ENCODE data around the gene PRR20G.

Gene PRR20G

DNA sequence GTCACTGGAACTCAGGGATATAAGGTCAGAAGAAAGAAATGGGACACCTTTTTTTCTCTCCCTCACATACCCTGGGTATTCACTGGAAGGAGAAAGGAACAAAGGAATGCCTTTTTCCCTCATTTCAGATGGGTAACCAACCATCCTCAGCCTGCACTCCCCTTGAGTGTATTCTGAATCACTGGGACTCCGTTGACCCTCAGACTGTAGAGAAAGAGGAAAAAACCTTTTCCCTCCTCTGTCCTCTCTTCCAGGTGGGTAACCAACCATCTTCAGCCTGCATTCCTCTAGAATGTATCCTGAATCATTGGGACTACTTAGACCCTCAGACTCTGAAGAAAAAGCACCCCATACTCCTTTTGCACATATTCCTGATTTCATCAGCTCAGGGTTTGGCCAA, 11.4 kb downstream of the PRR20G start:
- no peak for DNase-seq
- Mint-ChIP-seq H3K36me3 (ENCODE audit: low read depth) (no peaks in the 10 kb centered on the region), H3K4me1 (no peaks in the 10 kb centered on the region), H3K4me3 (no peak overlapping the region), H3K27me3 (ENCODE audit: low read depth, poor library complexity) (peaks cover 23% of the 10 kb centered on the region), H3K9me3 (peaks cover 26% of the 10 kb centered on the region), H3K27ac (no peak overlapping the region)
- TF ChIP-seq, protein P1, sequence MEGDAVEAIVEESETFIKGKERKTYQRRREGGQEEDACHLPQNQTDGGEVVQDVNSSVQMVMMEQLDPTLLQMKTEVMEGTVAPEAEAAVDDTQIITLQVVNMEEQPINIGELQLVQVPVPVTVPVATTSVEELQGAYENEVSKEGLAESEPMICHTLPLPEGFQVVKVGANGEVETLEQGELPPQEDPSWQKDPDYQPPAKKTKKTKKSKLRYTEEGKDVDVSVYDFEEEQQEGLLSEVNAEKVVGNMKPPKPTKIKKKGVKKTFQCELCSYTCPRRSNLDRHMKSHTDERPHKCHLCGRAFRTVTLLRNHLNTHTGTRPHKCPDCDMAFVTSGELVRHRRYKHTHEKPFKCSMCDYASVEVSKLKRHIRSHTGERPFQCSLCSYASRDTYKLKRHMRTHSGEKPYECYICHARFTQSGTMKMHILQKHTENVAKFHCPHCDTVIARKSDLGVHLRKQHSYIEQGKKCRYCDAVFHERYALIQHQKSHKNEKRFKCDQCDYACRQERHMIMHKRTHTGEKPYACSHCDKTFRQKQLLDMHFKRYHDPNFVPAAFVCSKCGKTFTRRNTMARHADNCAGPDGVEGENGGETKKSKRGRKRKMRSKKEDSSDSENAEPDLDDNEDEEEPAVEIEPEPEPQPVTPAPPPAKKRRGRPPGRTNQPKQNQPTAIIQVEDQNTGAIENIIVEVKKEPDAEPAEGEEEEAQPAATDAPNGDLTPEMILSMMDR (IDR thresholded peaks at IDR 0.05): no peak

DNA sequence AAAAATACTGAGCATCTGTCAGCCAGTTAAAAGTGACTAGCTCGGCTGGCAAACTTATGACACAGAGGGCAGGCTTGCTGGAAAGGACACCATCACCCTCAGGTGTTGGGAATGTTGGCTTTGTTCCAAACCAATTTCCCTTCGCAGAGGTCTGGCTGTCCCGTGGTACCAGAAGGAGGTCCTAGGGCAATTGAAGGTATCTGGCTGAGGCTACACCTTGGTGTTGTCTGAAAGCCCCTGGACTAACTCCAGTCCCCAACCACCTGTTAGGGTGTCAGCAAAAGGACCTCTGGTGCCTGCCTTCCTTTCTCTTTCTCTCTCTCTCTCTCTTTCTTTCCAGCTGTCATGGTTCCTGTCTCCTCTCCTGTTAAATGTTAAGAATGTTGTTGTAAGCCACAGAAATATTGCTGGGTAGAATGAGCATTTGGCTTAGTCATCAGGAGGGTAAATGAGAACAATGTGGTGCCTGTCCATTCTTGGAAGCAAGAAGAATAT, 12.5 kb downstream of the PRR20G start:
- H3K27ac Mint-ChIP-seq: no peak overlapping the region
- H3K27me3 Mint-ChIP-seq (ENCODE audit: low read depth, poor library complexity): peaks cover 23% of the 10 kb centered on the region
- no peaks in the 10 kb centered on the region for H3K36me3 Mint-ChIP-seq (ENCODE audit: low read depth)
- peaks cover 31% of the 10 kb centered on the region for H3K9me3 Mint-ChIP-seq
- no peak overlapping the region for H3K4me3 Mint-ChIP-seq
- no peaks in the 10 kb centered on the region for H3K4me1 Mint-ChIP-seq
- no peak for DNase-seq
- TF ChIP-seq, protein P1 (IDR thresholded peaks at IDR 0.05): no peak

DNA sequence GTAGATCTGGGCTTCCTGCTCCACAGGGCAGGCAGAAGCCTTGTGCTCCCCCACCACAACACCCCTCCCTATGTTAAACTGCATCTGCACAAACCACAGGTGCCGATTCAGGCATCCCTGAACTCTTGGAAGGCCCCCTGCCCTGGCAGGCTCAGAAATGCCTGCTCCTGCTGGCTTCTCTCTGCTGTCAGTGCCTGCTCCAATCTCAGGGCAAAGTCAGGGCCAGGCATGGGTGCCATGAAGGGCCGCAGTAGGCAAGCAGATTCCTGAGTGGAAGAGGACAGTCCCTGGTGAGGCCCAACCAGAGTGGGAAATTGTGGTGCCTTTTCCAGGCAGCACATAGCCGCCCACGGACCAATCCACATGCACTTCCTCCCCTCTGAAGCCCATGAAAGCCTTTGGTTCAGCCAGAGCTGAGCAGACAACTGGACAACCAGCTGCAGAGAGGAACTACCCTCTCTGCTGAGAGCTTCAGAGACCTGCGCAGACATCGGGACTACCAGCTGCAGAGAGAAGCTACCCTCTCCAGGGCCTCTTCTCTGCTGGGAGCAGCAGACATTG, 13.6 kb downstream of the PRR20G start:
- DNase-seq: no peak
- no peak overlapping the region for H3K4me3 Mint-ChIP-seq
- TF ChIP-seq, protein P1 (IDR thresholded peaks at IDR 0.05): no peak
- no peaks in the 10 kb centered on the region for H3K36me3 Mint-ChIP-seq (ENCODE audit: low read depth)
- peaks cover 27% of the 10 kb centered on the region for H3K27me3 Mint-ChIP-seq (ENCODE audit: low read depth, poor library complexity)
- H3K27ac Mint-ChIP-seq: no peak overlapping the region
- peaks cover 38% of the 10 kb centered on the region for H3K9me3 Mint-ChIP-seq
- H3K4me1 Mint-ChIP-seq: no peaks in the 10 kb centered on the region

DNA sequence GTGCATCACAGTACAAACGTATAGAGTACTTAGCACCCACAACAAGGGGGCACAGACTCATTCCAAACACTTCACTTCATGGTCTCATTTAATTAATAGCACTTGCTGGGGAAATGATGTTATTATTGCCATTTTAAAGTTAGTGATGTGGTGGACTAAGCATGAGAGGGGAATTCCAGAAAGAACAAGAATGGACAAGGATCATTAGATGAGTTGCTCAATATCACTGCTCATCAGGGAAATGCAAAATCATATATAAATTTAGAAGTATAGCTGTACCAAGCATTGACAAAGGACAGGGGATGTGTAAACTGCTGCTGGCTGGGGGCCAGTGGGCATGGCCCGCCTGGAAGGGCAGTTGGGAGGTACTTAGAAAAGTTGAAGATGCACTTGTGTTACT, 14.6 kb downstream of the PRR20G start:
- Mint-ChIP-seq H3K9me3 (peaks cover 49% of the 10 kb centered on the region), H3K27ac (no peak overlapping the region), H3K4me3 (no peak overlapping the region), H3K27me3 (ENCODE audit: low read depth, poor library complexity) (peaks cover 23% of the 10 kb centered on the region), H3K4me1 (no peaks in the 10 kb centered on the region), H3K36me3 (ENCODE audit: low read depth) (no peaks in the 10 kb centered on the region)
- DNase-seq: no peak
- TF ChIP-seq, protein P1 (IDR thresholded peaks at IDR 0.05): no peak

DNA sequence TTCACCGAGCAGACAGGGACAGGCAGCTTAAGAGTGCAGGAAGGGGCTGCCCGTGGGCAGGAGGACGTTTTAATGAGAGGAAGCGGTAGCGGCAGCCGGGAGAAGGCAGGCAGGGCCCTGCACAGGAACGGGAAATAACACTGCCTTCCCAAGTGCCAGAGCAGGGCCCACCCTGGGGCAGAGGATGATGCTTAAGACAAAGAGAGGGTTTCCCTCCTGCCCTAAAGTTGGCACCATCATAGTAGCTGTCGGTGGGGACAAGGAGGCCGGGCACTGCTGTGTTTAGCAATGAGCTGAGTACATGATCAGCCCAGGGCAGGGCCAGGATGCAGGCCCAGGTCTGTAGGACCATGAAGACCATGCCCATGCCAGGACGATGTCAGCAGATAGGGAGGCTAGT, 21.7 kb downstream of the PRR20G start:
- Mint-ChIP-seq H3K4me1 (no peaks in the 10 kb centered on the region), H3K36me3 (ENCODE audit: low read depth) (no peaks in the 10 kb centered on the region), H3K9me3 (peaks cover 23% of the 10 kb centered on the region), H3K27me3 (ENCODE audit: low read depth, poor library complexity) (peaks cover 29% of the 10 kb centered on the region), H3K27ac (no peak overlapping the region), H3K4me3 (no peak overlapping the region)
- TF ChIP-seq, protein P1 (IDR thresholded peaks at IDR 0.05): no peak
- DNase-seq: no peak

DNA sequence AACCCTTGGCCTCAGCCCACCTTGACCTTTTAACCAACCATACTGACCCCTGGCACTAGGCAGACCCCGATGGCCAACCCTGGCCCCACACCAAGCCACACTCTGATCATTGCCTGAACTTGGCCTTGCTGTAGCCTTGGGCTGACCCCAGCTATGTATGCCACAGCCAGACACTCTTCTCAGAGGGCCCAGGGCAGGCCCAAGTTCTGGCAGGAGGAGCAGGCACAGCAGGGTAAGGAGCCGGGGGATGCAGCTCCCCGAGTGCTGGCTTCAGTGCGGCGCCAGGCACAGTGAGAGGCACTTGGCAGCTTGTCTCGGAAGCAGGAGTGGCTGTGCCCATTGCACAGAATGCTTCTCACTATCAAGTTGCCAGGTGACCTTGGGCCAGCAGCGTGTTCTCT, 22.3 kb downstream of the PRR20G start:
- no peak overlapping the region for H3K27ac Mint-ChIP-seq
- H3K27me3 Mint-ChIP-seq (ENCODE audit: low read depth, poor library complexity): peaks cover 29% of the 10 kb centered on the region
- no peak for DNase-seq
- no peak overlapping the region for H3K4me3 Mint-ChIP-seq
- TF ChIP-seq, protein P1 (IDR thresholded peaks at IDR 0.05): no peak
- peaks cover 20% of the 10 kb centered on the region for H3K9me3 Mint-ChIP-seq
- H3K36me3 Mint-ChIP-seq (ENCODE audit: low read depth): no peaks in the 10 kb centered on the region
- H3K4me1 Mint-ChIP-seq: no peaks in the 10 kb centered on the region

All from nephron progenitor cell (in vitro differentiated cells).